ENCODE measurements around the gene VPS45.

DNA sequence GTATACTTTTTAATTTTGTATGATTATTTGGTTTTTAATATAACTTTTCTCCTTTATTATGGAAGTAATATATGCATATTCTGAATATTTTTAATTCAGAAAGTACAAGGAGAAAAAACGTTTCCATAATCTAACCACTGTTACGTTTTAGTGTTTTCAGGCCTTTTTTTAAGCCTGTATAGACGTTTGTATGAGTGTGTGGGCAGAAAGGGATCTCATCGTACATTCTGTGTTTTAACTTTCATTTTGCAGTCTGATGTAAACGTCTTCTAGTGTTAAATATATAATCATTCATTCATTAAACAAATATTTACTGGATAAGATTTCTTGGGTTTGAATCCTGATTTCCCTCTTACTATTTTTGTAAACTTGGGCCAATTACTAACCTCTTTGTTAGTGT is 44.1 kb downstream of the VPS45 start:
- TF ChIP-seq, protein P1, sequence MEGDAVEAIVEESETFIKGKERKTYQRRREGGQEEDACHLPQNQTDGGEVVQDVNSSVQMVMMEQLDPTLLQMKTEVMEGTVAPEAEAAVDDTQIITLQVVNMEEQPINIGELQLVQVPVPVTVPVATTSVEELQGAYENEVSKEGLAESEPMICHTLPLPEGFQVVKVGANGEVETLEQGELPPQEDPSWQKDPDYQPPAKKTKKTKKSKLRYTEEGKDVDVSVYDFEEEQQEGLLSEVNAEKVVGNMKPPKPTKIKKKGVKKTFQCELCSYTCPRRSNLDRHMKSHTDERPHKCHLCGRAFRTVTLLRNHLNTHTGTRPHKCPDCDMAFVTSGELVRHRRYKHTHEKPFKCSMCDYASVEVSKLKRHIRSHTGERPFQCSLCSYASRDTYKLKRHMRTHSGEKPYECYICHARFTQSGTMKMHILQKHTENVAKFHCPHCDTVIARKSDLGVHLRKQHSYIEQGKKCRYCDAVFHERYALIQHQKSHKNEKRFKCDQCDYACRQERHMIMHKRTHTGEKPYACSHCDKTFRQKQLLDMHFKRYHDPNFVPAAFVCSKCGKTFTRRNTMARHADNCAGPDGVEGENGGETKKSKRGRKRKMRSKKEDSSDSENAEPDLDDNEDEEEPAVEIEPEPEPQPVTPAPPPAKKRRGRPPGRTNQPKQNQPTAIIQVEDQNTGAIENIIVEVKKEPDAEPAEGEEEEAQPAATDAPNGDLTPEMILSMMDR (IDR thresholded peaks at IDR 0.05) = no peak
- TF ChIP-seq POLR2A (IDR thresholded peaks at IDR 0.05) = no peak

Measured in right lobe of liver (tissue), 4 donors.